HG02588 (cell line): Measurements from ENCODE around the gene TNIK.
"Not testable (repeated sequence)": the region's sequence is repeated elsewhere in the genome, so short reads cannot be mapped to it uniquely, and the experiment has no call there.

Experiments used
- ATAC-seq: cut with Tn5 transposase; IDR thresholded peaks from one replicate; pipeline ENCODE4 v1.9.1; 2021; ENCODE audit warnings: mild to moderate bottlenecking, moderate library complexity; ENCODE audit not compliant: unreplicated experiment

TNIK gene

GRCh38 chr3:171446801-171447578, 13.2 kb downstream of the TNIK start:
- no peak for ATAC-seq

- ATAC-seq = no peak
These were observed 13.9 kb downstream of the TNIK start for GRCh38 chr3:171446301-171446700.

GRCh38 chr3:171445620-171446204, 14.5 kb downstream of the TNIK start:
- no peak for ATAC-seq

GRCh38 chr3:171444001-171444690, 16.1 kb downstream of the TNIK start:
- no peak for ATAC-seq

- ATAC-seq = no peak
These were observed 16.8 kb downstream of the TNIK start for GRCh38 chr3:171443211-171443957.

GRCh38 chr3:171442184-171442583, 18.0 kb downstream of the TNIK start:
- no peak for ATAC-seq

GRCh38 chr3:171441381-171441780, 18.8 kb downstream of the TNIK start:
- ATAC-seq = no peak

- ATAC-seq = no peak
These were observed 20.2 kb downstream of the TNIK start for GRCh38 chr3:171439996-171440395.

- ATAC-seq = no peak
These were observed 23.0 kb downstream of the TNIK start for GRCh38 chr3:171437115-171437756.

GRCh38 chr3:171436380-171436779, 23.8 kb downstream of the TNIK start:
- ATAC-seq = no peak

- ATAC-seq = no peak
These were observed 24.4 kb downstream of the TNIK start for GRCh38 chr3:171435757-171436156.

- no peak for ATAC-seq
These were observed 25.1 kb downstream of the TNIK start for GRCh38 chr3:171435143-171435542.

- ATAC-seq = no peak
These were observed 27.7 kb downstream of the TNIK start for GRCh38 chr3:171432548-171432947.

- no peak for ATAC-seq
These were observed 28.7 kb downstream of the TNIK start for GRCh38 chr3:171431550-171431949.

- no peak for ATAC-seq
These were observed 29.7 kb downstream of the TNIK start for GRCh38 chr3:171430530-171430929.

- no peak for ATAC-seq
These were observed 30.6 kb downstream of the TNIK start for GRCh38 chr3:171429635-171430034.

GRCh38 chr3:171428892-171429291, 31.3 kb downstream of the TNIK start:
- no peak for ATAC-seq

GRCh38 chr3:171428321-171428787, 31.9 kb downstream of the TNIK start:
- ATAC-seq = no peak

GRCh38 chr3:171427771-171428320, 32.4 kb downstream of the TNIK start:
- no peak for ATAC-seq

GRCh38 chr3:171424063-171424462, 36.1 kb downstream of the TNIK start:
- not testable (repeated sequence) for ATAC-seq
